ENCODE results near the gene MDH2.
"Not testable (repeated sequence)": the region's sequence is repeated elsewhere in the genome, so short reads cannot be mapped to it uniquely, and the experiment has no call there.

MDH2 gene

DNA sequence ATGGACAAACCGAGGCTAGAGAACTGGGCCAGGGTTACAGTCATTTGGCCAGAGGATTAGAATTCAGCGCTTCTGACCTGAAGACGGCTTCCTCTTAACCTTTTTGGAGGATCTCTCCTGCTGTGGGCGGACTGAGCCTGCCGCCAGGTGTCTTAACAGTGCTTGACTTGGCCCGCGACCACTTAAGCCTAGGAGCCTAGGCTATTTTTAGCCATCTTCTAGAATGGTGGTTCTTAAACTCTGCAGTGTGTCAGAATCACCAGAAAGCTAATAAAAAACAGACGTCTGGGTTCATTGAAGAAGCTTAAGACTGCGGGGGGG, 722 bp downstream of the MDH2 start:
- no peak for DNase-seq (ENCODE audit: low read depth)

DNA sequence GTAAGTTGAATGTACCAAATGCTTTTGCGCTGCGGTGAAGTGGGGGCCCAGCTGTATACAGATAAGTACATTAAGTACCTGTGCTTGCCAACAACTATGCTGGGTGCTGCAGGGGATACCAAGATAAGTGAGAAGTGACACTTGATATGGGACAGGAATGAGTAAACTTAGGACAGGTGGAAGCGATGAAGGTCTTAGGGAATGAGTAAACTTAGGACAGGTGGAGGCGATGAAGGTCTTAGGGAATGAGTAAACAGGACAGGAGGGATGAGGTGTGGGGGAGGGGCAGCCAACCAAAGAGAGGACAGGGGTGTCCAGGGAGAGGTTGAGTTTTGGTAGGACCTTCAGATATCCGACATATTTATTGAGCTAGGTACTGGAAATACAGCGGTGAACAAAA, 1.4 kb downstream of the MDH2 start:
- no peak for DNase-seq (ENCODE audit: low read depth)

- no peak for DNase-seq (ENCODE audit: low read depth)
These were observed 2.6 kb downstream of the MDH2 start for GRCh38 chr7:76050545-76050944.

DNA sequence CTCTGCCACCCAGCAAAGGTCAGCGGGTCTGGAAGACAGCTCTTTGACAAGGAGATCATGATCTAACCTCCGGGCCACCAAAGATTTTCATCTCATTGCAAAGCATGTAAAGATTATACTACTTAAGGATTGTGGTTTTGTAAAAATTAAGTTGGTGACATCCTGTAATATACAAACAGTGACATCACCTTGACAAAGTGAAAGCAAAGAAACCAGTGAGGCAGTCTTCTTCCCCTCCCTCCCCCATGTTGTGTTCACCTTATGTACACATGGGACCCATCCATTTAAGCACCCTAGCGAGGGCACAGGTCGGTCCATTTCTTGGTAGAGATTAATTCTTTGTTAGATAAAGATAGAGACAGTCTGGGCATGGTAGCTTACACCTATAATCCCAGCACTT, 3.9 kb downstream of the MDH2 start:
- no peak for DNase-seq (ENCODE audit: low read depth)

- not testable (repeated sequence) for DNase-seq (ENCODE audit: low read depth)
These were observed 4.8 kb downstream of the MDH2 start for GRCh38 chr7:76052681-76053080.

GRCh38 chr7:76053461-76053860, 5.6 kb downstream of the MDH2 start:
- no peak for DNase-seq (ENCODE audit: low read depth)

- DNase-seq (ENCODE audit: low read depth) = no peak
These were observed 6.5 kb downstream of the MDH2 start for GRCh38 chr7:76054123-76055120.

DNA sequence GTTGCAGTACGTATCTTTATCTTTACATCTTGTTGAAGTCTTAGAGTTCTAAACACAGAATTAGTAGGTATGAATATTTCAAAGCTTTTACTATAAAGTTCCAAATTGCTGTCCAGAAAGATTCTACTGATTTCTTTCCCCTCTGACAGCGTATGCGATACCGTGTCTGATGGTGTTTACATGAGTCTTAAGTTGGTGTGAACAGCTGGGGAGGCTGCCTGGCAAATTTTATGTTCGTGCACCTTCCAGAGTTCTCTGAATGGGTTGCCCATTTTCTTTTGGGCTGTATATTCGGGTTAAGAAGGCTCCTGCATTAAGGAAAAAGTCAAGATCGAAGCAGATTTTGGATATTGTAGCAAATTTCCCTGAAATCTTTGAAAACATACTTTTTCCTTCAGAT, 8.3 kb downstream of the MDH2 start:
- no peak for DNase-seq (ENCODE audit: low read depth)

- no peak for DNase-seq (ENCODE audit: low read depth)
These were observed 9.4 kb downstream of the MDH2 start for GRCh38 chr7:76057103-76057812.

- DNase-seq (ENCODE audit: low read depth) = no peak
These were observed 9.9 kb downstream of the MDH2 start for GRCh38 chr7:76057813-76058145.

- not testable (repeated sequence) for DNase-seq (ENCODE audit: low read depth)
These were observed 10.8 kb downstream of the MDH2 start for GRCh38 chr7:76058745-76059144.

DNA sequence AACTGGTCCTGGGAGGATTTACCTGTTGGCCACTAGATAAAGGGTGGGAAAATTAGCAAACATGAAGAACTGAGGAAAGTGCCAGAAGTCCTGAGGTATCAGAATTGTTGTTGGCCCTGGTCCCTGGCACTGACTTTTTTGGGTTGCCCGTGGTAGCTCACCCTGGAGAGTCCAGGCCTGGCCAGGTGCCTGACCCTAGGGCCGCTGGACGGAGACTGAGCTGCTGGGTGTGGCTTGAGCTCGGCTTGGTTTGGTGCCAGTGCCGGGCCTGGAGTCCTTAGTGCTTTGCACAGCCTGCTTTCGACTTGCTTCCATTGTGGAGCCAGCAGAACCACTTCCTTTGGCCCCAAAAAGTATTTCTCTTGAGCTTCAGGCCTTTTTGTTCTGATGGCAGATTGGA, 12.9 kb downstream of the MDH2 start:
- DNase-seq (ENCODE audit: low read depth) = no peak

- DNase-seq (ENCODE audit: low read depth) = no peak
These were observed 14.3 kb downstream of the MDH2 start for GRCh38 chr7:76062254-76062653.

DNA sequence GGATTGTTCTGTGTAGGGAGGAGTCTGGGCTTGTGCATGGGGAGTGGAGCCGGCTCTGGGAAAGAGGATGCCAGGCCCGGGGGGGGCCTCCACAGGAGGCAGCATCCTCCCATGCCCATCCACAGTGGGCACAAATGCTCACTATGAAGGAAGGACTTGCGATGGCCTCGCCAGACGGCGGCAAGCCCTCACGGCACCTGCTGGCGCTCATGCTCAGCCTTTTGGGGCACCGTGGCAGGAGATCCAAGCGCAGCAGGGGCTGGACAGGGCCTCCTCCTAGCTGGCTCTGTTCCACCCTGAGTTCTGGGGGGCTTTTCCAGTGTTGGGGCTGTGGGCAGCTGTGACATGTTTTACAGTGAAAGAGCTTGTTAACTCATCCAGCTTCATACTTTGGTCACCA, 15.2 kb downstream of the MDH2 start:
- DNase-seq (ENCODE audit: low read depth) = no peak

GRCh38 chr7:76063525-76063924, 15.6 kb downstream of the MDH2 start:
- no peak for DNase-seq (ENCODE audit: low read depth)

- DNase-seq (ENCODE audit: low read depth) = no peak
These were observed 16.5 kb downstream of the MDH2 start for GRCh38 chr7:76064208-76064970.

DNA sequence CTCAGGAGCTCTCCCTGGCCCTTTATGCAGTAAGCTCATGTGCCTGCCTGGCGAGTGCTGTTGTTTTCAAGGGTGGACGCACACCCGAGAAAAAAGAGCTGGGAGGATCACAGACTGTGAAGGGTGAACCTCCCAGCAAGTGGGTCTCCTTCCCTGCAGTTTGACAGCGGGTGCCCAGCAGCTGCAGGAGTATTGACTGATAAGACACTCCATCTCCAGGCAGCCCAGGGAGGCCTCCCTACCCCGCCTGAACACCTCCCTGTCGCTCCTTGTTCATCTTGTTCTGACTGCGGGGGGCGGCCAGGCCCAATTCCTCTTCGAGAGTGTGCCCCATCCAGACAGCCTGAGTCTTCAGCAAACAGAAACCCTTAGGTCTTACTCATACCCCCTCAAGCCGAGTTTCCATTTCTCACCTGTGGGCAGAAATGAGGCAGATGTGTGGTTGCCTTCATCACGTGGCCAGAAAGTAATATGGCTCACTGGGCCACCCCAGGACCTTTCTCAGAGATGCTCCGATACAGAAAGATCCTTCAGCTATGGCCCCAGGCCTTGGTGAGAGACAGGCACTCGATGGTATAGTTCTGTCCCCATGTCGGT, 17.2 kb downstream of the MDH2 start:
- DNase-seq (ENCODE audit: low read depth) = no peak

DNA sequence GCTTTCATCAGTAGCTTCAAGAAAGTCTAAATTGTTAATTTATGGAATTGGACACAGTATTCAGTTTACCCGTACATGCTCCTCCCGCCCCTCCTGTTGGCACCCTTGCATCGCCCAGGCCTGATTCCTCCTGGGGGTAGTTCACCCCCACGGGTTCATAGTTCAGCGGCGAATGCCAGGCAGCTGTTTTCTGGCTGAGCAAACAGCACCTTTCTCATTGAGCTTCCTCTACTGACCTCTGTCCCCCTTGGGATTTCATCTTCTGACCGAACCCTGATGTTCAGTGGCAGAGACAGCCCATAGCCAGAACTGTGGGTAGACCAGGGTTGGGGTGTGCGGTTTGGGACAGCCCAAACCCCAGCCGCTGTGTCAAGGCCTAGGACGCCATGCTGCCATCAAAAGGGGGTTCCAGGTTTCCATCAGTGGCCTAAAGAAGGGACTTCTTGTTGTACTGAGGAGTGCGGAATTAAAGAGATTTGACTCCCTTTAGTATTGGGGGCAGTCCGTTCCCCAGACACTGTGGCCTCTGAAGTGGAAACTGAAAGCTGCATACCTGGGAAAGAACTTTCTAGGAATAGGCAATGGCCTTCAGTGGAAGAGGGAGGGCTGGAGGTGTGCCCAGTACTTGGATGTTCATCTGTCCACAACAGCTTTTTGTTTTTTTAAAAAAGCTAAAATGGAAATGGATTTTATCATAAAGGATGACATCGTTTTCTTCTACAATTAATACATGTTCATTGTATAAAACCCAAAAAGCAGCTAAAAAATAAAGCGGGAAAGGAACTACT, 19.0 kb downstream of the MDH2 start:
- DNase-seq (ENCODE audit: low read depth) = no peak

DNA sequence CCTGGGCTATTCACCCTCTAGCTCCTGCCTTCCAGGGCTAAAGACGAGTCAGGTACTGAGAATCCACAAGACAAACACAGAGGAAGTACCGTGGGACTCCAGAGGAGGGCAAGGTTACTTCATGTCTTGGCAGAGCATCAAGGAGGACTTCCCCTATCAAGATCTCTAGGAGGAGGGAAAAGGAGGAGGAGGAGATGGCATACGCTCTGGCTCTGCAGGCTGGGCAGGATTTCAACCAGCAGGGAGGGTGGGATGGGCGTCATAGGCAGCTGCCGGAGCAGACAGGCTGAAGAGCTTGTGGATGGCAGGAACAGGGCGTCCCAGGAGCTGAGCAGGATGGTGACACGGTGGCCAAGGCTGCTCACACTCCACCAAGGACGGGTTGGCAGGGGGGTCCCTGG, 21.3 kb downstream of the MDH2 start:
- DNase-seq (ENCODE audit: low read depth) = peak; percentile 77

DNA sequence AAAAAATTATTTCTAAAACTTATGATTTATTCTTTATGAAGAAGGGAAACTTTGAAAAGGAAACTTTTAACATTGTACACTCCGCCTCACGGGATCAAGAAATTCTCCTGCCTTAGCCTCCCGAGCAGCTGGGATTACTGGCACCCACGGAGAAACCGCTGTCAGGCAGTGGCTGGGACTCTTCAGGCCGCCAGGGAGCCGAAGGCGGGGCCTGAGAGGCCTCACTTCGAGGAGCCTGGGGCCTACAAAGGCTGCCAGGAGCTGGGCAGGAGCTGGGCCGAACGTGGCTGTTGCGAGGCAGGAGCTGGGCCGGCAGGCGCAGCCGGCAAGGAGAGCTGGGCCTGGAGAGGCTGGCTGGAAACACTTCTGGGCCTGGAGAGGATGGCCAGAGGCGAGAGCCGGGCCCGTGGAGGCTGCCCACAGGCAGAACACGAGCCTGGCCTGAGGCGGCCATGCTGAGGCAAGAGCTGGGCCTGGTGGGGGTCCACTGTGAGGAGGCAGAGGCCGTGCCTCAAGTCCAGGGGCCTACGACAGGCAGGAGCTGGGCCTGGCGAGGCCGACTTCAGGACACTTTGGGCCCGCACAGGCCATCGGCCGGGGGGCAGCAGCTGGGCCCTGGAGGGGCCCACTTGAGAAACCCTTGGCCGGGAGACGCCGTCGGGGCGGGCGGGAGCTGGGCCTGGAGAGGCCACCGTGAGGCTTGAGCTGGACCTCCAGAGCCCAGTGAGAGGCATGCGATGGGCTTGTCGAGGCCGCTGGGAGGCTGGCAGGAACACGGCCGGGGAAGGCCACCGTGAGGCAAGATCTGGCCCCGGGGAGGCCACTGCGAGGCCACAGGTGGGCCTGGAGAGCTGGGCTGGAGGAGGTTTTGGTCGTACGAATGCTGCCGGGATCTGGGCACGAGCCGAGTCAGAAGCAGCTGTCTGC, 23.7 kb downstream of the MDH2 start:
- no peak for DNase-seq (ENCODE audit: low read depth)
